Measurements from ENCODE around the gene SRM.
"Not testable (repeated sequence)": the region's sequence is repeated elsewhere in the genome, so short reads cannot be mapped to it uniquely, and the experiment has no call there.

Gene SRM

GRCh38 chr1:11058595-11059154 is 1.1 kb downstream of the SRM start:
- no peak for FAIRE-seq
- no peak for DNase-seq (ENCODE audit: insufficient read length, low spot score)
- no peak for TF ChIP-seq POLR2A (IDR thresholded peaks at IDR 0.05; ENCODE audit: low read depth, low read length)

DNA sequence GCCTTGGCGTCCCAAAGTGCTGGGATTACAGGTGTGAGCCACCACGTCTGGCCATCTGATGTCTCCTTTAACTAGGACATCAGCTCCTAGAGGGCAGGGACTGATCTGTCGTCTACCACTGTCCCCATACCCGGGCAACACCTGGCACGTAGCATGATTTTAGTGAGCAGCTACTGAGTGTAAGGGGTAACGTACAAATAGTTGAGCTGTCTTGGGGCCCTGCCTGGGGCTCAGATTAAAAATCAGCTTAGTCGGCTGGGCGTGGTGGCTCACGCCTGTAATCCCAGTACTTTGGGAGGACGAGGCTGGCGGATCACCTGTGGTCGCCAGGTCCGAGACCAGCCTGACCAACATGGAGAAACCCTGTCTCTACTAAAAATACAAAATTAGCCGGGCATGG is 1.8 kb downstream of the SRM start:
- no peak for TF ChIP-seq POLR2A (IDR thresholded peaks at IDR 0.05; ENCODE audit: low read depth, low read length)
- FAIRE-seq (no peak), DNase-seq (ENCODE audit: insufficient read length, low spot score) (no peak)

DNA sequence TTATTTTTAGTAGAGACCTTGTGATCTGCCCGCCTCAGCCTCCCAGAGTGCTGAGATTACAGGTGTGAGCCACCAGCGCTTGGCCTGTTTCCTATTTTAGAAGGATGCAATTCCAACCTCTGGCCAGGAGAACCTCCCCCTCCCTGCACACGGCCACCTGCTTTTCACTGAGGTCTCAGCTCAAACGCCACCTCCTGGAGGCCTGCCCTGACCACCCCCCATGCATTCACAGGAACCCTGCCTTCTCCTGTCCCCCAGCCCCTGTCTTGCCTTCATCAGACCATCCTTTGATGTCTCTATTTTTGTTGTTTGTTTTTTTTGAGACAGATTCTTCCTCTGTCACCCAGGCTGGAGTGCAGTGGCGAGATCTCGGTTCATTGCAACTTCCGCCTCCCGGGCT is 2.3 kb downstream of the SRM start:
- DNase-seq (ENCODE audit: insufficient read length, low spot score), result no peak
- FAIRE-seq, result no peak
- no peak for TF ChIP-seq POLR2A (IDR thresholded peaks at IDR 0.05; ENCODE audit: low read depth, low read length)

GRCh38 chr1:11056504-11056903 is 3.3 kb downstream of the SRM start:
- TF ChIP-seq POLR2A (IDR thresholded peaks at IDR 0.05; ENCODE audit: low read depth, low read length), result no peak
- no peak for FAIRE-seq
- no peak for DNase-seq (ENCODE audit: insufficient read length, low spot score)

DNA sequence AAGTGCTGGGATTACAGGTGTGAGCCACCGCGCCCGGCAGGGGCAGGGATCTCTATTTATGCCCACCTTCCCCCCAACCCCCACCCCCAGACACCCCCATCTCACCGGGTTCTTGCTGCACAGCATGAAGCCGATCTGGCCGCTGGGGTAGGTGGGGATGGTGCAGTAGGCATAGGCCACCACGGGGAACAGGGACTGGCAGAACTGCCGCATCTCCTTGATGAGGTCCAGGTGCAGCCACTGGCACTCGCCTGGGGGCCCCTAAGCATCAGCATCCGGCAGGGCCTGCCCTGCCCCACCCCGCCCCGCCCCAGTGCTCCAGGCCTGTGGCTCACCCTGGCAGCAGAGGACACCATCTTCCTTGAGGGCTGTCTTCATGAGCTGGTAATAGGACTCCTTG is 4.1 kb downstream of the SRM start:
- no peak for TF ChIP-seq POLR2A (IDR thresholded peaks at IDR 0.05; ENCODE audit: low read depth, low read length)
- DNase-seq (ENCODE audit: insufficient read length, low spot score) (no peak), FAIRE-seq (no peak)

- TF ChIP-seq POLR2A (IDR thresholded peaks at IDR 0.05; ENCODE audit: low read depth, low read length), result no peak
- no peak for FAIRE-seq
- DNase-seq (ENCODE audit: insufficient read length, low spot score), result no peak
Measured at GRCh38 chr1:11054666-11055065, 5.2 kb downstream of the SRM start.

DNA sequence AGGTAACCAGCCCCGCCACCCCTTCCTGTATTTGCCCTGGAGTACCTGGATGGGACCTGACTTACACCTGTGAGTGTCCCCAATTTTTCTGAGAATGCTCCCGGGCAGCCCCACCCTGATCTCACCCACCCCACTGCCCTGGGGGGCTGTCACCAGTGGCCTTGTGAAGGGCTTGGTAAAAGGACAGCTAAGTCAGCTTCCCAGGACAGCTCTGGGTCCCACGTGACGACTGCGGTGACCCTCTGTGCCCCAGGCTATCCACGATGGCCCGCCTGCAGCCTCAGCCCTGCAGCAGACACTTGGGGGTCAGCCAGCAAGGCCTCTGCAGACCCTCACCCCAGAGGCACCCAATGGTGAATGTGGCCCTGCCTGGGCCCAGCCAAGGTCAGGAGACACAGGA is 5.6 kb downstream of the SRM start:
- TF ChIP-seq POLR2A (IDR thresholded peaks at IDR 0.05; ENCODE audit: low read depth, low read length), result no peak
- DNase-seq (ENCODE audit: insufficient read length, low spot score) (no peak), FAIRE-seq (no peak)

DNA sequence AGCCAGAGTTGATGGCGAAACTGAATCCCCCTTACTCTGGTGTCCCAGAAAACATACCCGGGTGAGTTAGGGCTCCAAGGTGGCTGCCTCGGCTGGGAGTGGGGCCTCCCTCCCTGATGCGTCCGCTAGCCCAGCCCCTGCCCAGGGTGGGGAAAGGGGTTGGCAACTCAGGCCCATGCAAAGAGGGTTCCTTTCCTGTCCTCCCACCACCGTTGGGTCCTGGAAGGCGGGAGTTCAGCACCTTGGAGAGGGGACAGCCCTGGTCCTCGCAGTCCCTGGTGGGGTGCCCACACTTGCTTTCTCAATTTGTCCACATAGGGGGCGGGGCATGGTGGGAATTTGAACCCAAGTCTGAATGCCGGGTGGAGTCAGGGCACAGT is 6.1 kb downstream of the SRM start:
- no peak for TF ChIP-seq POLR2A (IDR thresholded peaks at IDR 0.05; ENCODE audit: low read depth, low read length)
- no peak for DNase-seq (ENCODE audit: insufficient read length, low spot score)
- no peak for FAIRE-seq

- FAIRE-seq (no peak), DNase-seq (ENCODE audit: insufficient read length, low spot score) (no peak)
- no peak for TF ChIP-seq POLR2A (IDR thresholded peaks at IDR 0.05; ENCODE audit: low read depth, low read length)
Measured at GRCh38 chr1:11052839-11053757, 6.7 kb downstream of the SRM start.

DNA sequence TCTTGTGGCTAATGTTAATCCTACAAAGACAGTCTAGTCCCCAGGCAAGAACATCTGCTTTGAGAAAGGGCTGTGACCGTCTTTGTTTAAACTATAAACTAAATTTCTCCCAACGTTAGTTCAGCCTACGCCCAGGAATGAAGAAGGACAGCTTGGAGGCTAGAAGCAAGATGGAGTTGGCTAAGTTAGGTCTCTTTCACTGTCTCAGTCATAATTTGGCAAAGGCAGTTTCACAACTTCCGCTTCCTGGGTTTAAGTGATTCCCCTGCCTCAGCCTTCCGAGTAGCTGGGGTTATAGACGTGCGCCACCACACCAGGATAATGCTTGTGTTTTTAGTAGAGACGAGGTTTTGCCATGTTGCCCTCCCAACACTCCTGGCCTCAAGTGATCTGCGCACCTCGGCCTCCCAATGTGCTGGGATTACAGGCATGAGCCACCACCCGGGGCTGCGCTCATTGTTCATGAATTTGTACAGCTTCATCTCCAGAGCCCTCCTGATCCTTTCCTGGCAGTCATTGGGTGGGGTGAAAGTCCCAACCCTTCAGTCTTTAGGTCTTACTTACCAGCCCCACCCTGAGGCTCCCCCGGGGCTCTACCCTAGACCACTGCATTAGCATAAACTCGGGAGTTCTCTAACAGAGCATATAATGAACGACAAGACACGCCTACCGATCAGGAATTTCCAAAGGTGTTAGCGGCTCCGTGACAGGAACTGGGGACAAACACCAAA is 7.9 kb downstream of the SRM start:
- FAIRE-seq (no peak), DNase-seq (ENCODE audit: insufficient read length, low spot score) (no peak)
- TF ChIP-seq POLR2A (IDR thresholded peaks at IDR 0.05; ENCODE audit: low read depth, low read length), result no peak

DNA sequence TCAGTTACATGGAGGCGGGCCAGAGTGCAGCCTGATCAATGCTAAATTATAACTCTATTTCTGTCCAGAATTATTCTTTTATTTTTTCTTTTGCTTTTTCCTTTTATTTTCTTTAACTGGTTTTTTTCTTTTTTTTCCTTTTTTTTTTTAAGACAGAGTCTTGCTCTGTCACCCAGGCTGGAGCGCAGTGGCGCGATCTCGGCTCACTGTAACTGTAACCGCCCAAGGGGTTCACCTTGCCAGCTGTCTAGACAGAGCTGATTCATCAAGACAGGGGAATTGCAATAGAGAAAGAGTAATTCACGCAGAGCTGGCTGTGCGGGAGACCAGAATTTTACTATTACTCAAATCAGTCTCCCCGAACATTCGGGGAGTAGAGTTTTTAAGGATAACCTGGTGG is 8.7 kb downstream of the SRM start:
- DNase-seq (ENCODE audit: insufficient read length, low spot score); FAIRE-seq: not testable (repeated sequence)

- DNase-seq (ENCODE audit: insufficient read length, low spot score), result no peak
- no peak for FAIRE-seq
- no peak for TF ChIP-seq POLR2A (IDR thresholded peaks at IDR 0.05; ENCODE audit: low read depth, low read length)
Measured at GRCh38 chr1:11046625-11047365, 13.0 kb downstream of the SRM start, which contains the start of gene MASP2. MASP2 (minus strand) TSS chr1:11047239; CDS start chr1:11047207, 32 bp downstream.

GRCh38 chr1:11046270-11046566 is 13.6 kb downstream of the SRM start:
- TF ChIP-seq POLR2A (IDR thresholded peaks at IDR 0.05; ENCODE audit: low read depth, low read length), result no peak
- no peak for FAIRE-seq

More at GRCh38 chr1:11046270-11046566, 13.6 kb downstream of the SRM start:
- DNase-seq (ENCODE audit: insufficient read length, low spot score), result no peak

Measured in H54 (cell line).